ENCODE measurements around the gene ESPNL.

DNA sequence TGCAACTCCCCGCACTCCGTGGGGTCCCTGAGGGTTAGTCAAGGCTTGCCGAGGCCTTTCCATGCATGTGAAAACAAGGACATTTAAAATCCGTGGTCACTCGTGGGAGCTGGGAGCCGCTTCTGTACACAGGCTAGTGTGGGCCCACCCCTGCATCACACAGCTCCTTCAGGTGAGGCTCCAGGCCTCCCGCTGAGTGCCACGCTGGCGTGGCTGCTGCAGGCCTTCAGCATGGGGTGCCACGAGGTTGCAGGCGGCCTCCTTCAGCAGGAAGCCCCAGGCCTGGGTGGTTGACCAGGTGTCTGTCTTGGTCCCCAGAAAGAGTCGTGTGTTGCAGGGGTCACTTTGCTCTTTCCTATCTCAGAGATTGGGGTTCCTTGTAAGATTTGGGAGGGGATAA, 44.9 kb downstream of the ESPNL start:
- TF ChIP-seq, protein P1, sequence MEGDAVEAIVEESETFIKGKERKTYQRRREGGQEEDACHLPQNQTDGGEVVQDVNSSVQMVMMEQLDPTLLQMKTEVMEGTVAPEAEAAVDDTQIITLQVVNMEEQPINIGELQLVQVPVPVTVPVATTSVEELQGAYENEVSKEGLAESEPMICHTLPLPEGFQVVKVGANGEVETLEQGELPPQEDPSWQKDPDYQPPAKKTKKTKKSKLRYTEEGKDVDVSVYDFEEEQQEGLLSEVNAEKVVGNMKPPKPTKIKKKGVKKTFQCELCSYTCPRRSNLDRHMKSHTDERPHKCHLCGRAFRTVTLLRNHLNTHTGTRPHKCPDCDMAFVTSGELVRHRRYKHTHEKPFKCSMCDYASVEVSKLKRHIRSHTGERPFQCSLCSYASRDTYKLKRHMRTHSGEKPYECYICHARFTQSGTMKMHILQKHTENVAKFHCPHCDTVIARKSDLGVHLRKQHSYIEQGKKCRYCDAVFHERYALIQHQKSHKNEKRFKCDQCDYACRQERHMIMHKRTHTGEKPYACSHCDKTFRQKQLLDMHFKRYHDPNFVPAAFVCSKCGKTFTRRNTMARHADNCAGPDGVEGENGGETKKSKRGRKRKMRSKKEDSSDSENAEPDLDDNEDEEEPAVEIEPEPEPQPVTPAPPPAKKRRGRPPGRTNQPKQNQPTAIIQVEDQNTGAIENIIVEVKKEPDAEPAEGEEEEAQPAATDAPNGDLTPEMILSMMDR (IDR thresholded peaks at IDR 0.05; ENCODE audit: borderline replicate concordance, extremely low read depth, low read length, poor library complexity, severe bottlenecking): no peak
- no peak for TF ChIP-seq EZH2 (IDR thresholded peaks at IDR 0.05; ENCODE audit: borderline replicate concordance, low read depth, low read length, severe bottlenecking)

All from DND-41 (cell line).